ENCODE measurements around the gene REEP1. TPM values are rescaled to one million over a fixed set of nuclear protein-coding genes. Genes with fewer than 3 reads are reported as not detected.

Gene REEP1
- total and polyA plus RNA-seq, 9 of the 15 experiments (the other 6 are each of a cell fraction or from before 2014, with no cell fraction given), result 0.11 to 0.67 (median 0.13) TPM

DNA sequence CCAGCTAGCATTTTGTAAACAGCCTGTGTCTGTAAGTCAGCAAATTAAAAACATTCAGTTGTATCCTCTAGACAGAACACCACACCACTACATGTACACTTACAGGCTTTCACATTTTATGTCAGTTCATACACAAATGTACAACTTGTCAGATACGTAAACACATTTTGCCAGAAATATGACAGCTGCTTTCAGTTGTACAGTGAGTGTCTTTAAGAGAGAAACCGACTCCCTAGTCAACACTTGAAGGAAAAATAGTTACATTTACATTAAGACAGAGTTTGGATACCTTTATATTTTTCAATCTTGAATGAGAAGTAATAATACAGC lies 123.0 kb downstream of the REEP1 start (continued):
- TF ChIP-seq FOXK2 (conservative IDR thresholded peaks at IDR 0.05 in 1 of 2, IDR thresholded peaks at IDR 0.05 in 1 of 2; ENCODE audit: low read depth in 2 of 2) (peak in 1 of 2 experiments; percentile 66; a peak in 1 of 4 replicates), RBM39 (optimal IDR thresholded peaks at IDR 0.05; ENCODE audit: low read depth, low read length) (no peak), SMARCC2 (IDR thresholded peaks at IDR 0.05; ENCODE audit: low read depth) (no peak), HSF4 (CRISPR knock-in tag; IDR thresholded peaks at IDR 0.05; ENCODE audit: borderline replicate concordance) (no peak), SIN3A (IDR thresholded peaks at IDR 0.05; ENCODE audit: borderline replicate concordance in 2 of 2, control insufficient read depth in 1 of 2, low read depth in 2 of 2, low read length in 2 of 2) (no peak), ZNF408 (CRISPR knock-in tag; IDR thresholded peaks at IDR 0.05; ENCODE audit: low read depth) (no peak), MYNN (IDR thresholded peaks at IDR 0.05) (0 out of 2 replicates have a peak, but pooled peaks have one; percentile 4), MYNN (CRISPR knock-in tag; IDR thresholded peaks at IDR 0.05) (no peak), ZNF23 (CRISPR knock-in tag; IDR thresholded peaks at IDR 0.05) (no peak), DMBX1 (CRISPR knock-in tag; IDR thresholded peaks at IDR 0.05; ENCODE audit: borderline replicate concordance) (0 out of 2 replicates have a peak, but pooled peaks have one; percentile 3), FOXJ3 (CRISPR knock-in tag; IDR thresholded peaks at IDR 0.05) (no peak), SMARCA4 (IDR thresholded peaks at IDR 0.05) (no peak), EP400 (IDR thresholded peaks at IDR 0.05) (0 out of 2 replicates have a peak, but pooled peaks have one; percentile 9), BACH1 (tag; IDR thresholded peaks at IDR 0.05) (no peak), ZNF644 (tag; IDR thresholded peaks at IDR 0.05; ENCODE audit: low read depth) (no peak; the same call in 1 of the 2 replicates)
- TF ChIP-seq, protein P1, sequence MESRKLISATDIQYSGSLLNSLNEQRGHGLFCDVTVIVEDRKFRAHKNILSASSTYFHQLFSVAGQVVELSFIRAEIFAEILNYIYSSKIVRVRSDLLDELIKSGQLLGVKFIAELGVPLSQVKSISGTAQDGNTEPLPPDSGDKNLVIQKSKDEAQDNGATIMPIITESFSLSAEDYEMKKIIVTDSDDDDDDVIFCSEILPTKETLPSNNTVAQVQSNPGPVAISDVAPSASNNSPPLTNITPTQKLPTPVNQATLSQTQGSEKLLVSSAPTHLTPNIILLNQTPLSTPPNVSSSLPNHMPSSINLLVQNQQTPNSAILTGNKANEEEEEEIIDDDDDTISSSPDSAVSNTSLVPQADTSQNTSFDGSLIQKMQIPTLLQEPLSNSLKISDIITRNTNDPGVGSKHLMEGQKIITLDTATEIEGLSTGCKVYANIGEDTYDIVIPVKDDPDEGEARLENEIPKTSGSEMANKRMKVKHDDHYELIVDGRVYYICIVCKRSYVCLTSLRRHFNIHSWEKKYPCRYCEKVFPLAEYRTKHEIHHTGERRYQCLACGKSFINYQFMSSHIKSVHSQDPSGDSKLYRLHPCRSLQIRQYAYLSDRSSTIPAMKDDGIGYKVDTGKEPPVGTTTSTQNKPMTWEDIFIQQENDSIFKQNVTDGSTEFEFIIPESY (CRISPR knock-in tag; IDR thresholded peaks at IDR 0.05), result no peak
- TF ChIP-seq, protein P2, sequence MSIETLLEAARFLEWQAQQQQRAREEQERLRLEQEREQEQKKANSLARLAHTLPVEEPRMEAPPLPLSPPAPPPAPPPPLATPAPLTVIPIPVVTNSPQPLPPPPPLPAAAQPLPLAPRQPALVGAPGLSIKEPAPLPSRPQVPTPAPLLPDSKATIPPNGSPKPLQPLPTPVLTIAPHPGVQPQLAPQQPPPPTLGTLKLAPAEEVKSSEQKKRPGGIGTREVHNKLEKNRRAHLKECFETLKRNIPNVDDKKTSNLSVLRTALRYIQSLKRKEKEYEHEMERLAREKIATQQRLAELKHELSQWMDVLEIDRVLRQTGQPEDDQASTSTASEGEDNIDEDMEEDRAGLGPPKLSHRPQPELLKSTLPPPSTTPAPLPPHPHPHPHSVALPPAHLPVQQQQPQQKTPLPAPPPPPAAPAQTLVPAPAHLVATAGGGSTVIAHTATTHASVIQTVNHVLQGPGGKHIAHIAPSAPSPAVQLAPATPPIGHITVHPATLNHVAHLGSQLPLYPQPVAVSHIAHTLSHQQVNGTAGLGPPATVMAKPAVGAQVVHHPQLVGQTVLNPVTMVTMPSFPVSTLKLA (conservative IDR thresholded peaks at IDR 0.05), result 0 out of 4 replicates have a peak, but pooled peaks have one; percentile 4 to 23
- TF ChIP-seq, protein P3, sequence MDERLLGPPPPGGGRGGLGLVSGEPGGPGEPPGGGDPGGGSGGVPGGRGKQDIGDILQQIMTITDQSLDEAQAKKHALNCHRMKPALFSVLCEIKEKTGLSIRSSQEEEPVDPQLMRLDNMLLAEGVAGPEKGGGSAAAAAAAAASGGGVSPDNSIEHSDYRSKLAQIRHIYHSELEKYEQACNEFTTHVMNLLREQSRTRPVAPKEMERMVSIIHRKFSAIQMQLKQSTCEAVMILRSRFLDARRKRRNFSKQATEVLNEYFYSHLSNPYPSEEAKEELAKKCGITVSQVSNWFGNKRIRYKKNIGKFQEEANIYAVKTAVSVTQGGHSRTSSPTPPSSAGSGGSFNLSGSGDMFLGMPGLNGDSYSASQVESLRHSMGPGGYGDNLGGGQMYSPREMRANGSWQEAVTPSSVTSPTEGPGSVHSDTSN (CRISPR knock-in tag; IDR thresholded peaks at IDR 0.05; ENCODE audit: low read depth), result no peak
- TF ChIP-seq, protein P3 (tag; conservative IDR thresholded peaks at IDR 0.05; ENCODE audit: low read depth), result 0 out of 2 replicates have a peak, but pooled peaks have one; percentile 5
- TF ChIP-seq, protein P4, sequence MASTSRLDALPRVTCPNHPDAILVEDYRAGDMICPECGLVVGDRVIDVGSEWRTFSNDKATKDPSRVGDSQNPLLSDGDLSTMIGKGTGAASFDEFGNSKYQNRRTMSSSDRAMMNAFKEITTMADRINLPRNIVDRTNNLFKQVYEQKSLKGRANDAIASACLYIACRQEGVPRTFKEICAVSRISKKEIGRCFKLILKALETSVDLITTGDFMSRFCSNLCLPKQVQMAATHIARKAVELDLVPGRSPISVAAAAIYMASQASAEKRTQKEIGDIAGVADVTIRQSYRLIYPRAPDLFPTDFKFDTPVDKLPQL (IDR thresholded peaks at IDR 0.05; ENCODE audit: extremely low read depth, insufficient read length), result no peak
- TF ChIP-seq, protein P5, sequence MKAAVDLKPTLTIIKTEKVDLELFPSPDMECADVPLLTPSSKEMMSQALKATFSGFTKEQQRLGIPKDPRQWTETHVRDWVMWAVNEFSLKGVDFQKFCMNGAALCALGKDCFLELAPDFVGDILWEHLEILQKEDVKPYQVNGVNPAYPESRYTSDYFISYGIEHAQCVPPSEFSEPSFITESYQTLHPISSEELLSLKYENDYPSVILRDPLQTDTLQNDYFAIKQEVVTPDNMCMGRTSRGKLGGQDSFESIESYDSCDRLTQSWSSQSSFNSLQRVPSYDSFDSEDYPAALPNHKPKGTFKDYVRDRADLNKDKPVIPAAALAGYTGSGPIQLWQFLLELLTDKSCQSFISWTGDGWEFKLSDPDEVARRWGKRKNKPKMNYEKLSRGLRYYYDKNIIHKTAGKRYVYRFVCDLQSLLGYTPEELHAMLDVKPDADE (conservative IDR thresholded peaks at IDR 0.05; ENCODE audit: control insufficient read depth, low read depth, low read length), result no peak
